ENCODE data around the gene GJA4.
"Not testable (repeated sequence)": the region's sequence is repeated elsewhere in the genome, so short reads cannot be mapped to it uniquely, and the experiment has no call there.

Gene GJA4

DNA sequence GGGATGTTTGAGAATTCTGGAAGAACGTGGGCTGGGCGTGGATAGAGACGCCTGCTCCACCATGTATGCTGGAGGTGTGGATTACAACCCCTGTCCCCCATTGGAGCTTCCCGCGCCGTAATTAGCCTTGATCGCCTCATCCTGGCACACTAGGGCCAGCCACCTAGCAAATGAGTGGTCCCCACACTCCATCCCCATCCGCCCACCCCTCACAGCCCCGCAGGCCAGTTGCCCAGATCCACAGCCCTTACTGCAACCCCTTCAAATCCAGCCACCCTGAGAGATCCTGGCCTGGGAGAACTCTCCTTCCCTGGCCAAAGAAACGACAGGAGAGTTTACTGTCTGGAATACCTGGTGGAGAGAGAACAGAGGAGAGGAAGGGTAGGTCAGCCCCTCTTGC is 375 bp upstream of the GJA4 start:
- no peak for DNase-seq

DNA sequence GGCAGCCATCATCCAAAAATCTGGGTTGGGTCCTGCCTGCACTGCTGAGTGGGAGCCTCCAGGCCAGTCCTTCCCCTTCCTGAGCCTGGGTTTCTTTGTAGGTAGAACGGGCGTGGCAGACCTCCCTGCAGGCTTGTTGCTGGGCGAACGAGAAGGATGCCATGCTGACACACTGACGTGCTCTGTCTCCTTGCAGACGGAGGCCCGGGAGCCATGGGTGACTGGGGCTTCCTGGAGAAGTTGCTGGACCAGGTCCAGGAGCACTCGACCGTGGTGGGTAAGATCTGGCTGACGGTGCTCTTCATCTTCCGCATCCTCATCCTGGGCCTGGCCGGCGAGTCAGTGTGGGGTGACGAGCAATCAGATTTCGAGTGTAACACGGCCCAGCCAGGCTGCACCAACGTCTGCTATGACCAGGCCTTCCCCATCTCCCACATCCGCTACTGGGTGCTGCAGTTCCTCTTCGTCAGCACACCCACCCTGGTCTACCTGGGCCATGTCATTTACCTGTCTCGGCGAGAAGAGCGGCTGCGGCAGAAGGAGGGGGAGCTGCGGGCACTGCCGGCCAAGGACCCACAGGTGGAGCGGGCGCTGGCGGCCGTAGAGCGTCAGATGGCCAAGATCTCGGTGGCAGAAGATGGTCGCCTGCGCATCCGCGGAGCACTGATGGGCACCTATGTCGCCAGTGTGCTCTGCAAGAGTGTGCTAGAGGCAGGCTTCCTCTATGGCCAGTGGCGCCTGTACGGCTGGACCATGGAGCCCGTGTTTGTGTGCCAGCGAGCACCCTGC is 1.4 kb downstream of the GJA4 start:
- no peak for DNase-seq

DNA sequence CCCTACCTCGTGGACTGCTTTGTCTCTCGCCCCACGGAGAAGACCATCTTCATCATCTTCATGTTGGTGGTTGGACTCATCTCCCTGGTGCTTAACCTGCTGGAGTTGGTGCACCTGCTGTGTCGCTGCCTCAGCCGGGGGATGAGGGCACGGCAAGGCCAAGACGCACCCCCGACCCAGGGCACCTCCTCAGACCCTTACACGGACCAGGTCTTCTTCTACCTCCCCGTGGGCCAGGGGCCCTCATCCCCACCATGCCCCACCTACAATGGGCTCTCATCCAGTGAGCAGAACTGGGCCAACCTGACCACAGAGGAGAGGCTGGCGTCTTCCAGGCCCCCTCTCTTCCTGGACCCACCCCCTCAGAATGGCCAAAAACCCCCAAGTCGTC is 2.0 kb downstream of the GJA4 start:
- no peak for DNase-seq

DNA sequence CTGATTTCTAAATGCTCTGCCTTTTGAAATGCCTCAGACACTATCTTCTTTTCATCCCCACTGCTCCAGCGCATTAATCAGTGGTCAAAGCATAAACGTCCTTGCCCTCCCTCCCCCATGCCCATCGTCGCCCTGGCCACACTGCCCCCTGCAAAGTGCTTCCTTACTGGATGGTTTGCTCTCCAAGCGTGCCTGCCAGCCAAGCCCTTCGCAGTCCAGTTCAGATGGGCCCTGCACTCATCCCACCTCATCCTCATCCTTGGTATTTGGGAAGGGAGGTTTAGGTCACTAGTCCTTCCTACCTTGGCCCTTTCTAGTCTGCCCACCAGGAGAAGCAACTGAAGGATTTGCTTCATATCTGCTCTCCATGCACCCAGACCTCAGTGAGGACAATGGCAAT is 3.1 kb downstream of the GJA4 start:
- DNase-seq: no peak

DNA sequence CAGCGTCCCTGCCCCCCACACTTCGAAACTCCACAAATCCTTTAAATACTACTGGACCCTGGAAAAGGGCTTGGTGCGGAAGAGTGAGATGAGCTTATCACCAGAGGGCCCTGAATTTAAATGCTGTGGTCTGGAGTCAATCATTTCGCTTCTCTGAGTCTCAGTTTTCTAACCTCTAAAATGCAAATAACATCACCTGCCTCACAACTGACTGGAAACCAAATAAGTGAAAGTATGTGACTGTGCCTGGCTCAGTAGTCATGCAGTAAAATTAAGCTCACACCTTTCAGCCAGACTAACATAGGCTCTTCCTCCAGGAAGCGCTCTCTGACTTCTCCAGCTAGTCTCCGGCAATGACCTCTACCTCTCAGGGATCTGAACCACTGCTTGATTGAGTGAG is 4.2 kb downstream of the GJA4 start:
- DNase-seq: no peak

DNA sequence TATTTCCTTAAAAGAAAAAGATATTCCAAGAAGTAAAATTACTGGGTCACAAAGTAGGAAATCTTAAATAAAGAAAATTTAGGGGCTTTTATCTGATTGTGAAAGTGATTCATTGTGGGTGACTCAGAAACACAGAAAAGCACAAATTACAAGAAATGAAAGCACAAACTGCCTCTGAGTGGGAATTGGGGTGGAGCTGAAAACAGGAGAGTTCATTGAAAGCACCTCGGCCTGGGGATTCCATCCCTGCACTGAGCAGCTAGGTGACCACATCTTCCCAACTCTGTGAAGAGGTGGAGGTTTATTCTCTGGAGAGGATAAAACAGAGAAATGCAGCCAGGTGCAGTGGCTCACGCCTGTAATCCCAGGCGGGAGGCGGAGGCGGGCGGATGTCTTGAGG is 7.4 kb downstream of the GJA4 start:
- DNase-seq: no peak

DNA sequence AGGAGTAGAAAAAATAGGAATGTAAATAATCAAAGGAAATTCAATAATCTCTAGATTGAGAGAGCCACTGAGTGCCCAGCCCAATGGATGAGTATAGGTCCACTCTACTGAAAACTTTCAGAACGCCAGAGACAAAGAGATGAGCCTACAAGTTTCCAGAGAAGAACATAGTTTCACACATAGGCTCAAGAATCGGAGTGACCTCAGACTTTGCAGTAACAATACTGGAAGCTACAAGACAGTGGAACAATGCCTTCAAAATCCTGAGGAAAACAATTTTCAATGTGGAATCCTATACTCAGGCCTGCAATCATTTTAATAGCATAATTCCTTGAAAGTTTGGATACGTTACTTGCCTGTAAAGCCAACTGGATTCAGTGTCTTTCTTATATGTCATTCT is 11.0 kb downstream of the GJA4 start:
- no peak for DNase-seq

DNA sequence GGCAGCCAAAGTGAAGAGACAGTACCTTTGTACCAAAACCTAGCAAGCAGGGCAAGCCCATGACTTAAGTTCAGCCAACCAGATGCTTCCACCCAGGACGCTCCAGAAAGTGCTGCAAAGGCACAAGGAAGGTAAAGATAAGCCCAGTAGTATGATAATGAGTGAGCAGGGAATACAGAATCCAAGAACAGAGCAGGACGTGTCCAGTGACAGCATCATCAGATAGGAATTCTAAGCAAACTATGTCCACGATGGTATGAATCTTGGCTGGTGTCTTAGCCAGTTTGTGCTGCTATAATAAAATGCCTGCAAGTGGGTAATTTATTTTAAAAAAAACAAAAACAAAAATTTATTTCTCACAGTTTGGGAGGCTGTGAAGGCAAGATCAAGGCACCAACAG is 13.6 kb downstream of the GJA4 start:
- DNase-seq: no peak

DNA sequence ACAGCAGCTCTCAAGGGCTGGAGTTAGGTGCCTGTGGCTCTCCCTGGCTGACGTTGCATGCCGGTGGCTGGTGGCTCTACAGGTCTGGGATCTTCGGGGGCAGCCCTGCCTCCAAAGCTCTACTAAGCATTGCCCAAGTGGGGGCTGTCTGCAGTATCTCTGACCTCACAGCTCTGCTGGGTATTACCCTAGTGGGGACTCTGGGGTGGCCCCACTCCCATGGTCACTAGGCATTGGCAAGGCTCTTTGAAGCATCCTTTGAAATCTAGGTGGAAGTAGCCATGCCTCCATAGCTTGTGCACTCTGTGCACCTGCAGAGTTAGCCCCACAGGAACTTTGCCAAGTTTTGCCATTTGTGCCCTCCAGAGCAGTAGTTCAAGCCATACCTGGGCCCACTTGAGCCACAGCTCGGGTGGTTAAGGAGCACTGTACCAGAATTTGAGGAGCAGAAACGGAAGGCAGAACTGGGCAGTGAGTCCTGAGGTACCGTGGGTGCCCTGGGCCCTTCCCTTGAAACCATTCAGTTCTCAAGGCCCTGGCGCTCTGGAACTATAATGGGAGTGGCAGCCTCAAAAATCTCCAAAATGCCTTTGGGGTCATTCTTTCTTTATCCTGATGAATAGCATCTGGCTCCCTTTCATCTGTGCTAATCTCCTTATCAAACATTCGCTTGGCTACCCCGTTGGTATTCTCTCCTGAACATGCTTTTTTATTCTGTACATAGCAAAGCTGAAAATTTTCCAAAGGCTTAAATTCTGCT is 15.4 kb downstream of the GJA4 start:
- no peak for DNase-seq

DNA sequence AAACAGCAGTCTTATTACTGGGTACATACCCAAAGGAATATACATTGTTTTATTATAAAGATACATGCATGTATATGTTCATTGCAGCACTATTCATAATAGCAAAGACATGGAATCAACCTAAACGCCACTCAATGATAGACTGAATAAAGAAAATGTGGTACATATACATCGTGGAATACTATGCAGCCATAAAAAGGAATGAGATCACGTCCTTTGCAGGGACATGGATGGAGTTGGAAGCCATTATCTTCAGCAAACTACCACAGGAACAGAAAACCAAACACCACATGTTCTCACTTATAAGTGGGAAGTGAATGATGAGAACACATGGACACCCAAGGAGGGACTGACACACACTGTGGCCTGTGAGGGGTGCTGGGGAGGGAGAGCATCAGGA is 18.0 kb downstream of the GJA4 start:
- not testable (repeated sequence) for DNase-seq

DNA sequence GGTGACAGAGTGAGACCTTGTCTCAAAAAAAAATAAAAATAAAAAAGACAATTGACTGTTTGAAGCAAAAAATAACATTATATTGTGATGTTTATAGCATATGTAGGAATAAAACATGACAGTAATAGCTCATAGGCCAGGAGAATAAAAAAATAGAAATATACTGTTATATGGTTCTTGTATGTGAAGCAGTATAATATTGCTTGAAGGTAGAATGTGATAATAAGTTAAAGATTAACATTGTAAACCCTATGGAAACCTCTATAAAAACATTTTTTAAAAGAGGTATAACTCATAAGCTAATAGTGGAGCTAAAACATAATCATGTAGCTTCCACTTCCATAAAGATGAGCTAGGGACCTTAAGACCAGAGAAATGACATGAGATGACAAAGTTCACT is 23.5 kb downstream of the GJA4 start:
- DNase-seq: no peak

DNA sequence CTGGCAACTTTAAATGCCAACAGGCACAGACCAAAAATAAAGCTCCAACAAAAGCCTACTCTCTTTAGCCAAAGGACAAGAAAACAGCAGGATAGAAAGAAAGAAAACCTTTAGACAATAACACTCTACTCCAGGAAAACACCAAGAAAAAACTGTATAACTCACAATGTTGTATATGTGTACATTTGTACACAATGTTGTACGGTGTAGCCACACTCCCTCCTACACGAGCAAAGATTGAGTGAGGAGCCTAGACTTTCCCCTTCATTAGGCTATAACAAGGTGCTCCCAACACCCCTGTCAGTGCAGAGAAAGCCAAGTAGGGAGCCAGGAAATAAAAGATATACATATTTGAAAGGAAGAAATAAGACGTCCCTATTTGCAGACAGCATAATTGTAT is 24.0 kb downstream of the GJA4 start:
- DNase-seq: no peak

DNA sequence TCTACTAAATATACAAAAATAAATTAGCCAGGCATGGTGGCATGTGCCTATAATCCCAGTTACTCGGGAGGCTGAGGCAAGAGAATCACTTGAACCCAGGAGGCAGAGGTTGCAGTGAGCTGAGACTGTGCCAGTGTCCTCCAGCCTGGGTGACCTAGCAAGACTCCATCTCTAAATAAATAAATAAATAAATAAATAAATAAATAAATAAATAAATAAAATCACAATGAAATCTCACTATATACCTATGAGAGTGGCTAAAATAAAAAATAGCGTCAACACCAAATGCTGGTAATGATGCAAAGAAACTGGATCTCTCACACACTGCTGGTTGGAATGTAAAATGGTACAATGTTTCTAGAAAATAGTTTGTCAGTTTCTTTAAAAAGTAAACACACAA is 26.1 kb downstream of the GJA4 start:
- not testable (repeated sequence) for DNase-seq

DNA sequence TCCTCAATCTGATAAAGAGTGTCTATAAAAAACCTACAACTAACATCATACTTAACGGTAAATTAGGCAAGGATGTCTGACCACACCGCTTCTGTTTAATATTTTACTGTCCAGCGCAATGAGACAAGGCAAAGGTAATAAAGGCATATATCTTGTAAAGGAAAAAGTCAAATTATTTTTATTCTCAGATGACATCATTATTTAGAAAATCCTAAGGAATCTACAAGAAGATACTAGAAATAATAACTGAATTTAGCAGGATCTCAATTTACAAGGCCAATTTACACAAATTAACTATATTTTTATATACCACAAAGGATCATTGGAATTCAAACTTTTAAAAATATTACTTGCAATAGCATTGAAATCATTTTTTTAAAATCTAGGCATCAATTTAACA is 29.4 kb downstream of the GJA4 start:
- DNase-seq: no peak

DNA sequence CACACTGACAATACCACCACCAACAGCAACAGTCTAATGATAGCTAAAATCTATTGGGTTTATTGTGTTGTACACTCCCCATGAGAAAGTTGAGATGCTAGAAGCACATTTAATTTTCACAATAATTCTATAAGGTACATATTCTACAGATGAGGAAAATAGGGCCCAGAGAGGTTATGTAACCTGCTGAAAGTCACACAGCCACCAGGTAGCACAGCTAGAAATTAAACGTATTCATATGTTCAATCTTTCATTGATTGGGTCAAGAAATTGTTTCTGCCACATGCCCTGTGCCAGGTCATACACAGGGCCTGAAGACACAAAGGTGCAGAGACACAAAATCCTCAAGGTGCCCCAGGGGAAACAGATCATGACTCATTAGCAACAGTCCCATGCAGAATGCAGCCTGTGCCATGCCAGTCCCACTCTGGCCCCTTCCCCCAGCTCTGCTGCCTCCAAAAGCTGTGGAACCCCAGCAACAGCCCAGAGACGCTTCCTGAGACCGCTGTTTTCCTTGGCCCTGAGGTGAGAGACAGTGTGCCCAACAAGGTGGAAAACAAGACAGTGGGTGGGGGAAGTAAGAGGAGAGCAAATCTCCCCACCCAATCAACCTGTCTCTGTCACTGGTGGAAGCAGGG is 32.1 kb downstream of the GJA4 start:
- no peak for DNase-seq

DNA sequence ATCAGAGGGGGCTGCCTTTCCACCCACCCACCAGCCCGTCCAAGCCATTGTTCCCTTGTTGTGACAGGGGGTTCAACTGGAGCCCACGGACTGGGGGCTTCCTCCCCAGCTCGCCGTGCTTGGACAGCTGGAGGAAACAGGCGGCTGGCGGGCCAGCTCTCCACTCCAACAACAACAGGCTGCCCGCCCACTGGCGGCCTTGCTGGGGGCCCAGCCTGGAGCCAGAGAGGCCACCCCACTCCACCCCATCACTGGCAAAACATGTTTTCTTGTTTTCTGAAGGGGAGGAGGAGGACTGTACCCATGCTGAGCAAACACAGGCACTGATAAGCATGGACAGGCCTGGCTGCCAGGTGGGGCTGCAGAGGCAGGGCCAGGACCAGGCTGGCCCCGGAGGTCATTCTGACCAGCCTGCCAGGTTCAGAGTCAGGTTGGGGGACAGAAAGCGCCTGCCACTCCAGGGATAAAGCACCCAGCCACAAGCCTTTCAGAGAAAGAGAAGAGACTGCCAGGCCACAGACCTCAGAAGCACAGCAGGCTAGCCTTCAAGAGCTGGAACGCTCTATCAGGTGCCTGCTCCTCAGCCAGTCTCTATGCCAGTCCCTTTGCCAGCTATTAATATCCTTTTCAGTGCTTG is 32.8 kb downstream of the GJA4 start:
- no peak for DNase-seq

DNA sequence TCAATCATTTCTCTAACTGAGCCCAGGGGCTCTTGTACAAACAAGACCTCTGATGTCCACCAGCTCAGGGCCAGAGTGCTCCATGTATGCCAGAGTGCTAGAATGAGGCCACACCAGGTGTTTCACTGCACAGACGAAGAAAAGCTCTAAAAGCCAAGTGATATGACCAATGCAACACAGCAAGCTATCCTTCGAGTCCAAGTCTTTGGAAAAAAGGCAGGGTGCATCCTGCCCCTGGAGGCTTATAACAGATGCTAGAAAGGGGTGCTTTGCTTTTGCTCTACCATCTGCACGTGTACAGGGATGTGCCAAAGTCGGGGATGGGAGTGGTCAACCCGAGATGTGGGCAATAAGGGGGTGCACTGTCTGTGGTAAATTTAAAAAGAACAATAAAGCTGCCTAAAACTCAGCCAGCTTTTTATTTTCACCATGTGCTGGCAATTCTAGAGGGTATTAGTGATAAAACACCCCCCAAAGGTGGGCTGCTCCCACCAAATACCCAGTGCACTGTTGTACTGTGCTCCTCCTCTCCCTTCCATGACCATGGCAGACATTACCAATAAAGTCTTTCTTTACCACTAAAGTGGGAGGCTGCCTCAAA is 34.6 kb downstream of the GJA4 start:
- DNase-seq: no peak

DNA sequence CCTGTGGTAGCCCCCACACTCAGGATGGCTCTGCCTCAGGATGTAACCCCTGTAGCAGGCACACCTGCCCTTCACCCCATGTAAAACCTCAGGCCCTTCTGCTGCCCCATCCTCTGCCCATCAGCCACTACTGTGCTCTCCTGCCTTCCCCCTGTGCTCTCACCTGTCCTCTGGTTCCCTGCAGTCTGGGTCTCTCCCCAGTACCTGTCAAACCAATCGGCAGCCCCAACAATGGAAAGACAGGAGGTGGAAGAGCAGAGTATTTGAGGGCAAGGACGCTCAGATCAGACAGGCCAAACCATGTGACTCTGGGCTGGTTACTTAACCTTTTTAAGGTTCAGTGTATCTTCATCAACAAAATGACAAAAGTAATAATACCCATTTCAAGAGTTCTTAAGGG is 35.8 kb downstream of the GJA4 start:
- no peak for DNase-seq

DNA sequence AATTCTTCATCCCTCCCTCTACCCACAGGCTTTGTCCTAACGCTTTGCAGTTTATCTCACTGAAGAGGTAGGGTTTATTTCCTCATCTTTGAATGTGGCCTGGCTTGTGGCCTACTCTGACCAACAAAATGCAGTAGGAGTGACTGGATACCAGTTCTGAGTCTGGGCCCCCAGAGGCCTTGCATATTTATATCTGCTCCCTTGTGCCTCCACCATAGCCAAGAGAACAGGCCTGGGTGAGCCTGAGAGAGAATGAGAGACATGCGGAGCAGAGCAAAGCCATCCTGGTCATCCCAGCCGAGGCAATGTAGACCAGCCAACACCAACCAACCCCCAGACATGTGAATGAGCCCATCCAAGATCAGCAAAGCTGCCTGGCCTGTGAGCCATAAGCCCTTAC is 36.5 kb downstream of the GJA4 start:
- no peak for DNase-seq

DNA sequence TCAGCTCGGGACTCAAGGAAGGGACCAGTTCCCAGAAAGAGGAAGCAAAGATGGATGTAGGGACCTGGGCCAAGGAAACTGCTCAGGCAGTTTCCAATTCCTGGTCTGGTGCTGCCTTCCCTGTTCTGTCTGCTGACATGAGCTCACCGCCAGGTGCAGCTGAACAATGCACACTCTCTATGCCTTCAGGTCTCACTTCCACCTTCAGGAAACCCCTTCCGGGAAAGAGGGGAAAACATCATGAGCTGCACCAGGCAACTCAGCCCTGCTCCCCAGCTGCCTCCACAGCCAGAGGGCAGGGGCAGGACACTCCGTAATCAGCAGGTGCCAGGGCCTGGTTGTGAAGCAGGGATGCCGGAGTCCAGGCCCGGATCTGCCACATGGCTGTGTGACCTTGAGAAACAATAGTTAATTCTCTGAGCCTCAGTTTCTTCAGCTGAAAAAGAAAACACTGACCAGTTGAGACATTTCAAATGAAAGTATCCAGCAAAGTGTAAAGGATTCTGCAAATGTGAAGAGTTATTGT is 39.0 kb downstream of the GJA4 start:
- no peak for DNase-seq

DNA sequence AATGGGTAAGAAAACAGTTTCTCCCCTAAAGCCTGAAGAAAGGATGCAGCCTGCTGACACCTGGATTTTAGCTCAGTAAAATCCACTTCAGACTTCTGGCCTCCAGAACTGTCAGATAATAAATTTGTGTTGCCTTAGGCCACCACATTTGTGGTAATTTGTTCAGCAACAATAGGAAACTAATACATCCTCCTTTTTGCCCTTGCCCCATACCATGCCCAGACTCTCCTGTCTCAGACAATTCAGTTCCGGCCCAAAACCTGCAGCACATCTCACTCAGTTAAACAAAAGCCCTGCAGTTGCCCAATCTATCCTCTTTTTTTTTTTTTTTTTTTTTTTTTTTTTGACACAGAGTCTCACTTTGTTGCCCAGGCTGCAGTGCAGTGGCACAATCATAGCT is 40.9 kb downstream of the GJA4 start:
- DNase-seq: no peak

DNA sequence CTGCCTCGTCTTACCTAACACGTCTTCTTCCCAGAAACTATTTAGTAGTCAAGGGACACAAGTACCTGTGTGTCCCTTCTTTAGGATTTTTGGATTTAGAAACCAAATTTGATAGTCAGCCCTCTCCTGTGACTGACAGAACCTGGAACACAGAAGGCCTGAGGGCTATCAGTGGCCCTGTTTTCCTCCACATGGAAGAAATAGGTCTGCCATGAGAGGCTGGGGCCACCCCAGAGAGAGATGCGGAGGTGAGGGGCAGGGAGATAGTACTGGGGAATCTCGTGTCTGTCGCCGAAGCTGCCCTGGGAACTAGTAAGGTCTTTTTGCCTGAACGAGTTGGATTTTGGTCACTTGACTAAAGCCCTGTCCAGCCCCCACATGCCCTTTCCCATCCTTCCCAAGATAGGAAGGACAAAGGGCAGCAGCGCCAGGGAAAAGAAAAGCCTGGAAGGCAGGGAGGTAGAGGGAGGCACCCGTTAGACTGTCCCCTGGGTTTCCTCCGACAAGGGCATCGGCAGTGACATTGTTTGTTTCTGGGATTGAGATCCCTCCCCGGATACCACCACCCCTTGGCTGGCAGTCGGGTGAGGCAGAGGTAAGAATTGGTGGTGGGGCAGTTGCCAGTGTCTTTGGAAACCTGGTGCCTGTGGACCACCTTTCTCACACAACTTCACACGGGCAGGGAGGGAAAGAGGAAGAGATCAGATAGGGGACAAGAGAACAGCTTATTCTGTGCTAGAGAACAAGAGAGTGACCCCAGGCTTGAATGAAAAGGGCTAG is 46.9 kb downstream of the GJA4 start:
- DNase-seq: no peak

All from CD4-positive, alpha-beta T cell treated with Interleukin-15 for 1 hour (primary cell).